Brain microvascular endothelial cell (primary cell): ENCODE measurements around the gene SLC26A9.

Source experiments
- DNase-seq: peaks from one replicate; pipeline ENCODE4 v3.0.0-alpha.2; 2020
- H3K27ac ChIP-seq: fragments of 250-450 bp; sonication (Bioruptor Pico); 2 replicates; pipeline ENCODE4 v1.5.1; 2020; ENCODE audit warnings: mild to moderate bottlenecking, moderate library complexity
- H3K27me3 ChIP-seq: fragments of 250-450 bp; sonication (Bioruptor Pico); replicated peaks from 2 replicates; pipeline ENCODE4 v1.5.1; 2020; ENCODE audit warnings: mild to moderate bottlenecking
- H3K36me3 ChIP-seq: fragments of 250-450 bp; sonication (Bioruptor Pico); replicated peaks from 2 replicates; pipeline ENCODE4 v1.5.1; 2020; ENCODE audit warnings: mild to moderate bottlenecking
- H3K4me3 ChIP-seq: 2 replicates; pipeline ENCODE4 v1.5.1; 2011; ENCODE audit warnings: low read depth, mild to moderate bottlenecking, control low read depth, low read length, moderate library complexity
- in situ Hi-C: cut with HindIII; loops from 2 replicates; pipeline ENCODE4 v1.10.0; 2017; ENCODE audit warnings: low sequenced_read_pairs, low pct_ligation_motif_present
- TF ChIP-seq, protein P1 (sequence below): IDR thresholded peaks from 2 replicates; pipeline ENCODE4 v1.5.1; 2011; ENCODE audit warnings: low read depth, mild to moderate bottlenecking, moderate library complexity, low read length, control low read depth, inconsistent platforms; ENCODE audit errors: missing control alignments

SLC26A9 gene

DNA sequence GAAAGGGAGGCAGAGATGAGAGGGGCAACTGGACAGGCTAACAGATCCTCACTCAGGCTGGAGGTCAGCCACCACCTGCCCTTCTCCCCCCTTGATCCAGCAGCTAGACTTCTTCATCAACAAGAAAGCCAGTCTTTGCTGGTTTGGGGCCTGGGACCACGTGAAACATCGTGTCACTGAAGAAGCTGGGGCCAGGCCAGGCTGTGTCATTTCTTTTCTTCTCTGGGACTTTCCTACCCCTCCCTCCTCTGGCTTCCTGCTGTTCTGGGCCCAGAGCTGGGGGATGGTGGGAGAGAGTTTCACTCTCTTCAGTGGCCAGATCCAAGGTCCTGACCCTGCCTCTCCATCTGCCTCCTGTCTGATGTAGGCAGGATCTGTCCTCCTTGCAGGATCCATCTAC lies 18.1 kb upstream of the SLC26A9 start:
- Histone ChIP-seq H3K36me3 (no peaks in the 10 kb centered on the region), H3K27me3 (peaks cover 11% of the 10 kb centered on the region), H3K4me3 (no peak overlapping the region), H3K27ac (no peak overlapping the region)
- DNase-seq, result peak; percentile 13
- in situ Hi-C loops, result no loop called here
- TF ChIP-seq, protein P1, sequence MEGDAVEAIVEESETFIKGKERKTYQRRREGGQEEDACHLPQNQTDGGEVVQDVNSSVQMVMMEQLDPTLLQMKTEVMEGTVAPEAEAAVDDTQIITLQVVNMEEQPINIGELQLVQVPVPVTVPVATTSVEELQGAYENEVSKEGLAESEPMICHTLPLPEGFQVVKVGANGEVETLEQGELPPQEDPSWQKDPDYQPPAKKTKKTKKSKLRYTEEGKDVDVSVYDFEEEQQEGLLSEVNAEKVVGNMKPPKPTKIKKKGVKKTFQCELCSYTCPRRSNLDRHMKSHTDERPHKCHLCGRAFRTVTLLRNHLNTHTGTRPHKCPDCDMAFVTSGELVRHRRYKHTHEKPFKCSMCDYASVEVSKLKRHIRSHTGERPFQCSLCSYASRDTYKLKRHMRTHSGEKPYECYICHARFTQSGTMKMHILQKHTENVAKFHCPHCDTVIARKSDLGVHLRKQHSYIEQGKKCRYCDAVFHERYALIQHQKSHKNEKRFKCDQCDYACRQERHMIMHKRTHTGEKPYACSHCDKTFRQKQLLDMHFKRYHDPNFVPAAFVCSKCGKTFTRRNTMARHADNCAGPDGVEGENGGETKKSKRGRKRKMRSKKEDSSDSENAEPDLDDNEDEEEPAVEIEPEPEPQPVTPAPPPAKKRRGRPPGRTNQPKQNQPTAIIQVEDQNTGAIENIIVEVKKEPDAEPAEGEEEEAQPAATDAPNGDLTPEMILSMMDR, result no peak

DNA sequence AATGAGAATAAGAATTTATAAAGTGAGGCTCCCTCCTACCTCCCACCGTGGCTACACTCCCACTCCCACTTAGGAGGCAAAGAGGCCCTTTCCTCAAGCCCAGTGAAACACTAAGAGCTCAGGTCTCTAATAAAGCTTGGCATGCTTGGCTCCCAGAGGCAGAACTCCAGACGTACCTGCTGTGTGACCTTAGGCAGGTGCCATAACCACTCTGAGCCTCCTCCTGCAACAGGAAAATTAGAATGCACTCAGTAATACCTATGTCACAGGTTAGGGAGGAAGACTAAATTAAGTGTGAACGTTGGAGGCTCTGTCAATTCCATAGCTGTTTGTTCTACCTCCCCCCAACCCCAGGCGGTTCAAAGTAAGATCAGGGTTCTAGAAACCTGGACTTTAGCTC lies 16.5 kb upstream of the SLC26A9 start:
- in situ Hi-C loops, result no loop called here
- H3K36me3 ChIP-seq, result no peaks in the 10 kb centered on the region
- DNase-seq, result no peak
- no peak overlapping the region for H3K4me3 ChIP-seq
- TF ChIP-seq, protein P1, result no peak
- H3K27ac ChIP-seq, result no peak overlapping the region
- peaks cover 15% of the 10 kb centered on the region for H3K27me3 ChIP-seq

DNA sequence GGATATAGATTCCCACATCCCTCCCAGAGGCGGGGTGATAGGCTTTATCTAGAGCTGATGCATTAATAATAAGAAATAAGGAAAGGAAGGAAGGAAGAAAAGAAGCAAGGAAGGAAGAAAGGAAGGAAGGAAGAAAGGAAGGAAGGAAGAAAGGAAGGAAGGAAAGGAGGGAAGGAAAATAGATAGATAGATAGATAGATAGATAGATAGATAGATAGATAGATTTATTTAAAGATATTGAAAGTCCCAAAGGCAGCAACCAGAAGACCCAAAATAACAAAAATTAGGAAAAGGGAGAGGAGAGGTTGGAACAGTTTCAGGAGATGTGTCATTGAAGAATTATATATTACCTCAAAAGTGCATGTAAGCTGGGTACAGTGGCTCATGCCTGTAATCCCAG lies 12.2 kb upstream of the SLC26A9 start:
- DNase-seq, result no peak
- H3K36me3 ChIP-seq, result no peaks in the 10 kb centered on the region
- H3K27me3 ChIP-seq, result peaks cover 15% of the 10 kb centered on the region
- in situ Hi-C loops, result no loop called here
- no peak overlapping the region for H3K4me3 ChIP-seq
- H3K27ac ChIP-seq, result no peak overlapping the region
- TF ChIP-seq, protein P1, result no peak

DNA sequence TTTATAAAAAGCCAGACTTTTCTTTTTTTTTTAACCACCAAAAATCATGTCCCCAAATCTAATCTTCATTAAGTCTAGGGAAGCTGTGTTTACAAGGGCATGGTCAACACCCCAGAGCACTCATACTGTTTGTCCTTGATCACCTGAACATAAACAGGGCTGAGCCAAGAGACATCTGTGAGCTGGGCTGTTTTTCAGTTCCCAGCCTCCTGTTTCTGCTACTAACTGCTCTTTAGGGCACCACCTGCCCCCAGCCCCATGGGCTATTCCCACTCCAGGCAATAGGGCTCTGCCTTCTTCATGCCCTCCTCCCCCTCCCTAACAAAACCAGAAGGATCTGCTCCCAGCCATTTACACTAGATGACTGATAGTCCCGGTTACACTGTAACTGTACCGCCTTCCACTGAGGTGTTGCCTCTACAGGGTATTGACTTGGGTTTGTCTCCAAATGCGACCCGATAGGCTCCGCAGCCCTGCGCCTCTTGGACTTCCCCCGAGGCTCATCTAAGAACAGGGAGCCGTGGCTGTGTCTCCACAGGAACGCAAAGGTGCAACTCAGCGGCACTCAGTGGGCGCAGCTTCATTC lies 11.7 kb upstream of the SLC26A9 start:
- H3K27ac ChIP-seq, result no peak overlapping the region
- no peak for DNase-seq
- peaks cover 13% of the 10 kb centered on the region for H3K27me3 ChIP-seq
- TF ChIP-seq, protein P1, result no peak
- in situ Hi-C loops, result no loop called here
- H3K4me3 ChIP-seq, result no peak overlapping the region
- H3K36me3 ChIP-seq, result no peaks in the 10 kb centered on the region

DNA sequence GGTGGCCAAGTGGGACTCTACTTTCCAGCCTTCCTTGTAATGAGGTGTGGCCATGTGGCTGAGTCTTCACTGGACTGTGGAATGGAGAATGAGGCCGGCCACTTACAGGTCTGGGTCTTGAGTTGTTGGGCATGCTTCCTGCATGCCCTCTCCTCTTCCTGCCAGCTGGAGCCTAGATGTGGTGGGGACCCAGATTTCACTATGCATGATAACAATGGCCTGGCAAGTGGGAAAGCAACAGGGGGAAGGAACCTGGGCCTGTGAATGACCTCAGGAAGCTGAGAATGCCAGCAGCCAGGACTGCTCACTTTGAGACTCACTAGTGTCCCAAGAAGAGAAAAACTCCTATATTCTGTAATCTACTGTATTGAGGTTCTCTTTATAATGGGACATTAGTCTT lies 8.5 kb upstream of the SLC26A9 start:
- H3K27ac ChIP-seq, result no peak overlapping the region
- no peak for DNase-seq
- H3K4me3 ChIP-seq, result no peak overlapping the region
- H3K36me3 ChIP-seq, result no peaks in the 10 kb centered on the region
- H3K27me3 ChIP-seq, result peaks cover 6% of the 10 kb centered on the region
- in situ Hi-C loops, result no loop called here
- TF ChIP-seq, protein P1, result no peak
